Measurements from ENCODE around the gene IFI44L.

IFI44L gene

DNA sequence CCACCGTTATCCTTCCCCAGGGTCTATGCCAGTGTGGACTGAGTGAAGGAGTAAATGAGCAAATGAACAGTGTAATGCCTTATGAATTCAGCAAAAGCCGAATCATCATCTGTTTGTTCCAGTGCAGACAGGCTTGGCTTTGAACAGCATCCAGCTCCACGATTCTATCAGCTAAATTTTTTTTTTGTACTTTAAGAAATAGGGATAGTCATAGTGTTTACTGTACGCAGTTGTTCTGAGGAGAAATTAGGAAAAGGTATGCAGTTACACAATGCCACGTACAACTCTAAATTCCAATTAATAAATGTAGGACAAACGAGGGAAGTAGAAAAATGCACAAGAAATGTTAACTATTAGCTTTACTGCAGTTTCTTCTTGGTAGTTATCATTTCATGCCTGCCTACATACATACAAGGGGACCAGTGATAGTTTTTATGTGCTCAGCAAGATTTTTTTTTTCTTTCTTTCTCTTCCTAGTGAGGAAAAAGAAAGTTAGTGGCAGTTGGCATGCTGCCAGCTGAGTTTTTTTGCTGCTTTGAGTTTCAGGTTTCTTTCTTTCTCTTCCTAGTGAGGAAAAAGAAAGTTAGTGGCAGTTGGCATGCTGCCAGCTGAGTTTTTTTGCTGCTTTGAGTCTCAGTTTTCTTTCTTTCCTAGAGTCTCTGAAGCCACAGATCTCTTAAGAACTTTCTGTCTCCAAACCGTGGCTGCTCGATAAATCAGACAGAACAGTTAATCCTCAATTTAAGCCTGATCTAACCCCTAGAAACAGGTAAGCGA lies at the start of gene IFI44L:
Gene IFI44L, plus strand, starts transcription at position 646 of the 777 bp plus-strand sequence. CDS start 7,468 bp downstream, outside the sequence.
- in situ Hi-C loops (cut with MboI; ENCODE audit: low sequenced_read_pairs): no loop called here

DNA sequence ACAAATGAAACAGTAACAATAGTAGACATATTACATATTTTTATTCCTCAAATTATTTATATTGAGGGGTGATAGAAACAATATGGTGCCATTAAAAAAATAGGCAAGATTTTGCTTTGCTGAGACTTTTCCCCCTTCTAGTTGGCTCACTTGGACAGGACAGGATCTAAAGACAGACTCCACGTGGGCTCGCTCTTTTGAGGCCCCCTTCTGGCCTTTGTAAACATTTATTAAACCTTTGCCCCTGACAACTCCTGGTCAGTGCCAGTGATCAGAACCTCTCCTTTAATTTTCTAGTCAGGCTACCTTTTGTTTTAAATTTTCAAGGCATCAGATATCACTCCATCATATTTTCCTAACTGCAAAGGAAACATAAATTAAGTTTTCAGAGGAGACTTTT lies 49.7 kb upstream of the IFI44L start:
- in situ Hi-C loops (cut with MboI; ENCODE audit: low sequenced_read_pairs): no loop called here

DNA sequence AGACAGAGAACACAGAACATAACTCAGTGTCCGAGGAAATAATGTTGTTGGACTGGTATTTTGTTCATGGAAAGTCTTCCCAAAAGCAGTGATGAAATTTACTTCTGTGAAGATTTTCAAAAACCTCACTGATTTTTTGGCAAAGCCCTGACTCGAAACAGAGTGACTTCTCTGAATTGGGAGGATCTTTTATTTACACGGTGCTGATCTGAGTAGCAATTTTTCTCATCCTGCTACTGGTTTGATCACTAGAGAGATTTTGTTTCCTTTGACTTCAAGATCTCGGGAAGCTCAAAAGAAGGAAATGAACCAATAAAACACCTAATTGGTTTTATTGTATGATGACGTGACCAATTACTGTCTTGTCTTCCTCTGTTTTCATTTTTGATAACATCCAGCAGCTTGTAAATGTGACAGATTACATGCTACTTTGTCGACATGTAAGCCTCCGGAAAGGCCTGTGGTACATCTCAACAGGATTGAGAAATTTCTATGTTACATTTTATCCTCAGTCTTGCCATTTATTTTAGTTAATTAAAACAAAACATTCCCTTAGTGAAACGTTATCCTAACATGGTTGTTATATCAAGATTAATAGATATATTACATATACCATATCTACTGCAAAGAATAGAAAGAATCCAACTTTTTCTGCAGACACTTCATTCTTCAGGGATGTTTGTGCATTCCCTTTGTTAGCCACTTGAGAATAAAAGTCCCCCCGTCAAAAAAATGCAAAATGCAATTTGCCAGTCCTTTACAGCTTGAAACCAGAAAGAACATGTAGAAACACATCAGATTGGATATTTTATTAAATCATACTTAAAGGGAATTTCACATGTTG lies 42.8 kb upstream of the IFI44L start:
- in situ Hi-C loops (cut with MboI; ENCODE audit: low sequenced_read_pairs): no loop called here

DNA sequence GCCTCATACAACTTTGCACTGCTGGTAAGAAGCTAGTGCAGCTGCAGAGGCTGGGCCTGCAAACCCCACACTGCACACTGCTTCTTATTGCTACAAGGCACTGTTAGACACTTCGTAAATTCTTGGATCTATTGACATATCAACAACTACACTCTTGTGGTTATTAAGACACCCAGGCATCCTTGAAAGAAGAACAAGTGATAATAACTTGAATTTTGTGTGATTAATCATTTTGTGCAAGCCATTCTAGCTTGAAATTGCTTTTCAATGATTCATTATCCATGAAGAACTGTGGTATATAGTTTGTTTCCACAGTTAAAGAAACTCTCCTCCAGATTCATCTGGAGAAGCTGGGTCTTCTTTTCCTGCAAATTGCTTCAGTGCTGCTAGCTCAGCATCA lies 33.7 kb upstream of the IFI44L start:
- in situ Hi-C loops (cut with MboI; ENCODE audit: low sequenced_read_pairs): no loop called here

DNA sequence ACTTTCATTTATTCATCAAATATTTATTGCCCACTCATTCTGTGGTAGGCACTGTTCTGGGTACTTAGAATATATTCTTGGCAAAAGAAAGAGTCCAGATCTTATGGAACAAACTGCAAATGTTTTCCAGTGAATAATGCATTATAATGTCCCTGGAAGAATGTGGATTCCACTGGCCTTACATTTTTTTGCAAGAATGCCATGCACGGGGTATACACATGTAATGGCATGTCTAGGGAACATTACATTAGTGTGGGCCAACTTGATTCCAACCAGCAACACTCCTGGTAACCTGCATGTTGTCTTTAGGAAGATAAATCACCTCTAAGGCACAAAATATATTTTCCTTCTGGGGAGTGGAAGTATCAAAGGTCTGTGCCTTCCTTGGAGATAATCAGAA lies 33.0 kb upstream of the IFI44L start:
- in situ Hi-C loops (cut with MboI; ENCODE audit: low sequenced_read_pairs): no loop called here

DNA sequence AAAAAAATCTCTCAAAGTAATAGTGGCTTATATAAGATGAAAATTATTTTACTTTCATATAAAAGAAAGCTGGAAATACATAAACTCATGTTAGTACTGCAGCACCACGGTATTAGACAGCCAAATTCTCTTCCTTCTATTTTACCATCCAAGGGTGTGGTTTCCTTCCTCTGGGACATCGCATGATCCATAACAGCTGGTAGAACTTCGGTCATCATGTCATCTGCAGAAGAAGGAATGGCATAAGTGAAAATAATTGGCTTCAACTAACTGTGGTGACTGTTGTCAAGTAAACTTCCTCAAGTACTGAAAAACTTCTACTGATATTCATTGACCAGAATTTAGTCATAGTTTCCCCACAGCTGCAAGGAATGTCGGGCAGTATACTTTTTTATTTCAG lies 28.3 kb upstream of the IFI44L start:
- in situ Hi-C loops (cut with MboI; ENCODE audit: low sequenced_read_pairs): no loop called here

DNA sequence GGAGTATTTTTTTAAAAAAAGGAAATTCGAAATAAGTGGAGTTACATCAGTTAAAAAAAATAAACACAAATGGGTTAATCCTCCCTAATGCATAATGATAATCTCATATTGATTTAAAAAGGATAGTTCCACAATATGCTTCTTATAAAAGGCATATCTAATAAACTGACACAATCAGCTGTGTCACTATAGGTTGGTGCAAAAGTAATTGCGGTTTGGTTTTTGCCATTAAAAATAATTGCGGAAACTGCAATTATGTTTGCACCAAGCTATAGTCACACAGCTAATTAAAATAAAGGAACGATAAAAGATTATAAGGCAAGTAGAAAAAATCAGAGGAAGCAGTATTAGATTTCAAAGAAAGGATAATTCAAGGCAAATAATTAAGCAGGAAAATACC lies 21.0 kb upstream of the IFI44L start:
- in situ Hi-C loops (cut with MboI; ENCODE audit: low sequenced_read_pairs): no loop called here

DNA sequence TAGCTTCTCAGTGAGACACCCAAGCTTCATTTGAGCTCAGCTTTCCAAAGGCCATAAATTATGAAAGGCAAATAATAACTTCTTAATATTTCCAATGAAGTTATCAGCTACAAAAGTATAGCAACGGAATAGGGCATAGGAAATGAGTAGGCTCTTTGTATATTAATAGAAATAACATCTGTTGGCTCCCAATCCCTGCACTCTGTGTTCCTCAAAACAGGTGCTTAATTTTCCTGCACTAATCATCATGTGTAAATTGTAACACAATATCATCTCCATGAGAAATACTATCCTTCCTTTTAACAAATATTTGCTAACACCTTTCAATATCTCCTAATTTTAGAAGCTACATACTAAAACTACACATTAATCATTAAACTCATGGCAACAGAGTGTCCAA lies 19.2 kb upstream of the IFI44L start:
- in situ Hi-C loops (cut with MboI; ENCODE audit: low sequenced_read_pairs): loop anchor here (10.0 kb wide), 1 partner anchor 466 kb away; no protein-coding TSS in a partner anchor

DNA sequence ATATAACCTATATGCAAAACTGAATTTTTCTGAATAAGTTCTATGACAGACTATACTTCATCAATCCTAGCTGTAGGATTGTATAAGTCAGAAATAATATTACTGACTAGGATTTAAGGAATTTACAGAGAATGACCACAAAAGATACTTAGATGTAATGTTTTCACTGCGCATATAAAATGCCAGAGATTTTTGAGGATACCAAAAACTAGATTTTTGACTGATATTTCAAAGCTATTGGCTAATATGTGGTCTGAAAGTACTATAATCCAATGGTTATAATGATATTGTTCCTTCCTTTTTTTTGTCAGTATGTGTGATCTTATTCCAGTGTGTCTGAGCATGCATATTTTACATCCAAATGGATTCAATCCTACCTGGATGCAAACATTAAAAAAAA lies 17.0 kb upstream of the IFI44L start:
- in situ Hi-C loops (cut with MboI; ENCODE audit: low sequenced_read_pairs): loop anchor here (10.0 kb wide), 1 partner anchor 468 kb away; no protein-coding TSS in a partner anchor

DNA sequence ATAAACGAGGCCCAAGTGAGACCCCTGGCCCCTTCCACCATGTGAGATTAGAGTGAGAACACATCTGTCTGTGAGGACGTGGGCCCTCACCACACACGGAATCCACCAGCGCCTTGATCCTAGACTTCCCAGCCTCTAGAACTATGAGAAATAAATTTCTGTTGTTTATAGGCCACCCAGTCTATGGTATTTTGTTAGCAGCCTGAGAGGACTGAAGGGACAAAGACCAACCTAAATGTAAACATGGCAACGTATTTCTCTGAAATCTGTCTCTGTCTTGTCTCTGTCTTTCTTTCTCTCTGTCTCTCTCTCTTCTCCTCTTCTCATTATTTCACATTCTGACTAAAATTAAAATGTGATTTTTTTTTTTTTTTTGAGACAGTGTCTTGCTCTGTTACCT lies 15.6 kb upstream of the IFI44L start:
- in situ Hi-C loops (cut with MboI; ENCODE audit: low sequenced_read_pairs): loop anchor here (10.0 kb wide), 1 partner anchor 470 kb away; no protein-coding TSS in a partner anchor

DNA sequence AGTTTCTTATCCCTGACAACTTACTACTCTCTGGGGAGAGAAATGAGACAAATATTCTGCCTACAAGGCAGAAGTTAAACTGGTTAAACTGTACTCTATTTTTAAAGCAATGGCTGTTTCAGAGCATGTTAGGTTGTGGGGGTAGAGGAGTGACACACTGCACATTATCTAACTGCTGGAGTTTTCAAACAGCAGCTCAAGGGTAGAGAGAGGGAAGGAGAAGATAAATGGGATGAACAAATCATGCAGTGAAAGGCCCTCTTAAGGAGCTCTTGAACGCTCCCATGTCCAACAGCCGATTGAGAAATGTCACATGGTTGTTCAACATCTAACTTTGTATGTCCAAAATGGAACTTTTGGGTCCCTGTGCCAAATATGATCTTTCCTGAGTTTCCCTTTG lies 14.0 kb upstream of the IFI44L start:
- in situ Hi-C loops (cut with MboI; ENCODE audit: low sequenced_read_pairs): loop anchor here (10.0 kb wide), 1 partner anchor 471 kb away; no protein-coding TSS in a partner anchor

DNA sequence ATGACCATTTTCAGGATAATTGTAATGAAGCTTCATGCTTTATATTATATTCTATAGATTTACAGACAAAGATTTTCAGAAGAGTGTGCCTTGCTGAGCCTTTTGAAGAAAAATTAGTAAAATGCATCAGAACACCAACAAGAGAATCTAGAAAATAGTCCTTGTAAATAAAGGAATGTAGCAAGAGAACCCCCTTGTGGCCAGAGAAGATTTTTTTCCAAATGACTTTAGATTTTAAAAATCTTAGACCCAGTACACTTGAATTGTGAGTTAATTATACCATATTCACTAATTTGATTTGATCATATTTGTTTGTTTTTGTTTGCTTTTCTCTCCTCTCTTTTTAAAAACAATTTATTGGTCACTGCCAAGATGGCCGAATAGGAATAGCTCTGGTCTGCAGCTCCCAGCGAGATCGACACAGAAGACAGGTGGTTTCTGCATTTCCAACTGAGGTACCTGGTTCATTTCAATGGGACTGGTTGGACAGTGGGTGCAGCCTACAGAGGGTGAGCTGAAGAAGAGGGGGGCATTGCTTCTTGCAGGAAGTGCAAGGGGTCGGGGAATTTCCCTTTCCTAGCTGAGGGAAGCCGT lies 12.8 kb upstream of the IFI44L start:
- in situ Hi-C loops (cut with MboI; ENCODE audit: low sequenced_read_pairs): loop anchor here (10.0 kb wide), 1 partner anchor 473 kb away; no protein-coding TSS in a partner anchor

DNA sequence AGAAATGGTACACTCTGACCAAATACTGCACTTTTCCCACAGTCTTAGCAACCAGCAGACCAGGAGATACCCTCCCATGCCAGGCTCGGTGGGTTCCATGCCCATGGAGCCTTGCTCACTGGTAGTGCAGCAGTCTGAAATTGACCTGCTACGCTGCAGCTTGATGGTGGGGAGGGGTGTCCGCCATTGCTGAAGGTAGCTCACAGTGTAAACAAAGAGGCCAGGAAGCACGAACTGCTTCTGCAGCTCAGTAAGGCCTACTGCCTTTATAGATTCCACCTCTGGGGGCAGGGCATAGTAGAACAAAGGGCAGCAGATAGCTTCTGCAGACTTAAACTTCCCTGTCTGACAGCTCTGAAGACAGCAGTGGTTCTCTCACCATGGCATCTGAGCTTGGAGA lies 12.3 kb upstream of the IFI44L start:
- in situ Hi-C loops (cut with MboI; ENCODE audit: low sequenced_read_pairs): loop anchor here (10.0 kb wide), 1 partner anchor 473 kb away; no protein-coding TSS in a partner anchor

DNA sequence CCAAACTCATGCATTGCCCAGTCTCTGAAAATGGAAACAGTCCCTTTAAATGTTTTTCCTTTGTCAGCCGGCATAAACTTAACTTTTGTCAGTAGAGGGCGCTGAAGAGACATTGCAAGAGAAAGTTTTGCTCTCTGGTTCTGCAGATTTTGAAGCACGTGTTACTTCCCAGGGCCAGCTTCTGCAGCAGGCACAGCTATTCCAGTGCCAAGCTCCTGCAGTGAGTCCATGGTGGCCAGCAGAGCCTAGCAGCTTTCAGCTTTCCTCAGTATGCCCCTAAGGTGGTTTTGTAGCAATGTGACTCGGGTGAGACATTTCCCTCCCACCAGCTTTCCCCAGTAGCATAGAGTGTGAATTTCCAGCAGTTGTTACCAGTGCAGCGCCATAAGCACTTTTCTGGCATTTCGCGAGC lies 2.6 kb upstream of the IFI44L start:
- in situ Hi-C loops (cut with MboI; ENCODE audit: low sequenced_read_pairs): no loop called here

DNA sequence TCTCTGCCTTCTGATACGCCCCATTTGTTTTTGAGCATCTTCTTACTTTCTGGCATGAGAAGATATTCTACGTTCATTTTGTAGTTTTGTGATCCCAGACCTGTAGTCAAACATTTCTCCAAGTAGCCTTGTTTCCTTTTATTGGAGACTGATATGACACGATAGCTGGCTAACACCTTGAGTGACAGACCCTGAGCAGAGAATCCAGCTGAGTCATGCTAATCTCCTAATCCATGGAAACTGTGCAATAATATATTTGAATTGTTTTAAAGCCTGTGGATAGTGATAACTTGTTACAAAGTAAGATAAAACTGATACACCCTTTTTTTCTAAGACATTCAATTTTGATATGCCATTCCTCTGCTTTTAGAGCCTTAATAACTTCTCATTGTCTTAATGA lies 1.2 kb upstream of the IFI44L start:
- in situ Hi-C loops (cut with MboI; ENCODE audit: low sequenced_read_pairs): no loop called here

DNA sequence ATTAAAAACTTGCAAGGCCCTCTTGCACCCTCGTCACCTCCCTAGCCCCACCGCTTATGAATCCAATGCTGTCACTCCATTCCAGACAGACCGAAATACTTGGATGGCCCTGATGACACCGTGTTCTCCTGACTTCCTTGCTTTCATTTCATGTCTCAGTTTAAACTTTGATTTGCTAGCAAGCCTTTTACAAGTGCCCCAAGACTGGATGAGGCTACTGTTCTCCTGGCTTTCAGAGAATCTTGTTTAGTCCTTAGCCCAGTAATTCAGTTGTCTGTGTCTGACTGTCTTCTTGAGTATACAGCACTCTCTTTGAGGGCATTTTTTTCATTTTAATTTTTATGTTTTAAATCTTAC lies 824 bp upstream of the IFI44L start:
- in situ Hi-C loops (cut with MboI; ENCODE audit: low sequenced_read_pairs): no loop called here

DNA sequence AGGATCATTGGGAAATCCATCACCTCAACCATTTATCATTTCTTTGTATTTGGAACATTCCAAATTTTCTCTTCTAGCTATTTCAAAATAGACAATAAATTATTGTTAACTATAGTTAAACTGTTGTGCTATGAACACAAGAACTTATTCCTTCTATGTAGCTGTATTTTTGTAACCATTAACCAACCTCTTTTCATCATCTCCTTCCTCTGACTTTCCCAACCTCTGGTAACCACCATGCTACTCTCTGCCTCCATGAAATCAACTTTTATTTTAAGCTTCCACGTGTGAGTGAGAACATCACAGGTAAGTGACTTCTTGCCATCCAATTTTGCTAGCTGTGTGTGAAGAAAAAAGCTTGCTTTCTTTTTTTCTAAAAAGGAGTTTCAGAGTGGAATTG lies 418 bp downstream of the IFI44L start:
- in situ Hi-C loops (cut with MboI; ENCODE audit: low sequenced_read_pairs): no loop called here

DNA sequence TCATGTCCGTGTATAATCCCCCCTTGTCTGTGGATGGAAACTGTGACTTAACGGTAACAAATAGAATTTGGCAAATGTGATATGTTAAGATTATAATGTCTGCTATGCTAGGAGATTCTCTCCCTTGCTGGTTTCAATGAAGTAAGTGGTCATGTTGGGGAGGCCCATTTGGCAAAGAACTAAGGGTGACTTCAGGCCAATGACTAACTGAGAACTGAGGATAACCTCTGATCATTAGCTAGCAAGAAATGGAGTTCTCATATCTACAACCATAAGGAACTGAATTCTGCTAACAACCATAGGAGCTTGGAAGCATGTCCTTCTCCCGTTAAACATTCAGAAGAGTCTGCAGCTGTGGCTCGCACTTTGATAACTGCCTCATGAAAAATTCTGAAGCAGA lies 2.3 kb downstream of the IFI44L start:
- in situ Hi-C loops (cut with MboI; ENCODE audit: low sequenced_read_pairs): no loop called here

DNA sequence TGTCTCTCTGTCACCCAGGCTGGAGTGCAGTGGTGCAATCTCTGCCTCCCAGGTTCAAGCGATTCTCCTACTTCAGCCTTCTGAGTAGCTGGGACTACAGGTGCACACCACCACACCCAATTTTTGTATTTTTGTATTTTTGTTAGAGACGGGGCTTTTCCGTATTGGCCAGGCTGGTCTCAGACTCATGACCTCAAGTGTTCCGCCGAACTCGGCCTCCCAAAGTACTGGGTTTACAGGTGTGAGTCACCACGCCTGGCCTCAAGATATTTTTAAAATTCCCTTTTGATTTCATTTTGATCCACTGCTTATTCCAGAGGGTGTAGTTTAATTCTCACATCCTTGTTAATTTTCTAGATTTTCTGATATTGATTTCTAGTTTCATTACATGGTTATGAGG lies 3.8 kb downstream of the IFI44L start:
- in situ Hi-C loops (cut with MboI; ENCODE audit: low sequenced_read_pairs): no loop called here

DNA sequence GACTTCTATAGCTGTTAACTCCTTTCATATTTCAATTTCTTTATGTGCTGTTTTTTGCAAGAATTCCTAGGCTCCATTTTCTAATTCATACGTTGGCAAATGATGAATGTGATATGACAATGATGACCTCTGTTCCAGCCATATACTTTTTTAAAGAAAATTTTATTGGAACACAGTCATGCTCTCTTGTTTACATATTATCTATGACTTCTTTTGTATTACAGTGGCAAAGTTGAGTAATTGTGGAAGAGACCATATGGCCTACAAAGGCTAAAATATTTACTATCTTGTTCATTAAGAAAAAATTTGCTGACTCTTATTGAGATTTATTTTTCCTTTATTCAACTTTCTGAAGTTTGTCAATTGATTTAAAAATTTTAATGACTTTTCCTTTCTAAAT lies 7.1 kb downstream of the IFI44L start:
- in situ Hi-C loops (cut with MboI; ENCODE audit: low sequenced_read_pairs): no loop called here

DNA sequence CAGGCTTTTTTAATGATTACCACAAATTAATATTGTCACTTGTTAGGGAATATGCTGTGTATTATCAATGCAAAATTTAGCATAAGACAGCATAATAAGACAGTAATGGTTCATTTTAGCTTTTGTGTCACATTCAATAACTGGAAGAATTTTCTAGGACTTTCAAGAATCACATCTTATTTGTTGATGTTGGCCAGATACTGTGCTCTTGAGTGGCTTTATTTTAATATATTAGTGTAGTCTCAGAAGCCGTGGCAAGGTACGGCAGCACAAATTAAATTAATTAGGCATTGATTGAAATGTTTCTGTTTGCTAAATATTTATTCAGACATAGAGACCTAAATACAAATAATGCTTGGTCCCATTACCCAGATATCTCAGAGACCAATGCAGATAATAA lies 10.4 kb downstream of the IFI44L start:
- in situ Hi-C loops (cut with MboI; ENCODE audit: low sequenced_read_pairs): no loop called here
